ENCODE data around the gene CHD5.

The CHD5 gene

DNA sequence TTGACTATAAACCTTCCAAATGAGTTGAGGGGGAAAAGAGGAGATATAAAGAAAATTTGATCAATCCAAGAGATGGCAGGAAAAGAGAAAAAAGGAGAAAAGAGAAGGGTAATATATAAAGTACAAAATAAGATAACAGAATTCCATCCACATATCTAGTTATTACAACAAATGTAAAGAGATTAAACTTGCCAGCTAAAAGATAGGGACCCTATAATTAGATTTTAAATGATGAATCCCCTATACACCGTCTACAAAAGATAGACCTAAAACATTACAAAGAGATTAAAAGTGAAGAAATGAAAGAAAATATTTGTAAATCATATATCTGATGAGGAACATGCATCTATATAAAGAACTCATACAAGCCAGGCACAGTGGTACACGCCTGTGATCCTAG, 63.1 kb downstream of the CHD5 start:
- Histone ChIP-seq H3K9ac (ENCODE audit: low read length) (no peak overlapping the region), H4K8ac (ENCODE audit: low read depth, low read length) (no peak overlapping the region), H2BK5ac (ENCODE audit: low read depth, low read length, poor library complexity) (no peak overlapping the region), H3K4me1 (ENCODE audit: control insufficient read depth in 1 of 2, insufficient read depth in 2 of 2, low read length in 2 of 2) (no peaks in the 10 kb centered on the region), H3K27ac (ENCODE audit: low read depth, low read length) (no peak overlapping the region), H3K4ac (ENCODE audit: low read depth, low read length) (no peak overlapping the region), H2BK12ac (ENCODE audit: low read length) (no peak overlapping the region), H3K18ac (ENCODE audit: low read length) (no peak overlapping the region), H4K91ac (ENCODE audit: low read depth, low read length) (no peak overlapping the region), H3K9me3 (ENCODE audit: insufficient read depth, low read depth, low read length) (peaks cover 3% of the 10 kb centered on the region), H3K23ac (ENCODE audit: low read length) (no peak overlapping the region), H3K4me2 (ENCODE audit: low read length) (no peak overlapping the region), H2AFZ (ENCODE audit: insufficient read depth, low read length, poor library complexity) (no peak overlapping the region), H3K27me3 (ENCODE audit: insufficient read depth, low read length) (no peaks in the 10 kb centered on the region), H3K36me3 (ENCODE audit: control insufficient read depth in 1 of 2, insufficient read depth in 2 of 2, low read length in 2 of 2) (no peaks in the 10 kb centered on the region), H3K4me3 (ENCODE audit: low read depth, low read length) (no peak overlapping the region), H4K12ac (ENCODE audit: low read depth, low read length) (no peak overlapping the region), H3K79me1 (ENCODE audit: low read length) (no peaks in the 10 kb centered on the region), H3K14ac (ENCODE audit: low read length) (no peak overlapping the region), H2AK5ac (ENCODE audit: low read length) (no peak overlapping the region), H3K79me2 (ENCODE audit: control insufficient read depth, insufficient read depth, low read length, poor library complexity) (no peaks in the 10 kb centered on the region), H2BK120ac (ENCODE audit: insufficient read depth, low read length, poor library complexity) (no peak overlapping the region)
- no CpG with 5 or more reads among the region's 2 CpGs for WGBS (ENCODE audit: extremely low coverage, insufficient coverage, insufficient read length)
- DNase-seq: no peak

DNA sequence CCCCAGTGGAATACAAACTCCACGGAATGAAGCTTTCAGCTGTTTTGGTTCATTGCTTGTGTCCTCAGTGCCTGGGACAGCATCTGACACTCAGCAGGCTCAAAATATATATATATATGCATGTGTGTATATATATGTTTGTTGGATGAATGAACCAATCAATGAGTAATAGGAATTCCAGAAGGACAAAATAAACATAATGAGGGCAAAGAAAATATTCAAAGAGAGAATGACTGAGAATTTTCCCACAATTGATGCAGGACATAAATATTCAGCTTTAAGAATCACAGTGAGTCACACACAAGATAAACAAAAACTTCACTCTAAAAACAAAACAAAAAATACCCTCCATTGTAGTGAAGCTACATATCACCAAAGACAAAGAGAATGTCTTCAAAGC, 64.0 kb downstream of the CHD5 start:
- Histone ChIP-seq H3K36me3 (ENCODE audit: control insufficient read depth in 1 of 2, insufficient read depth in 2 of 2, low read length in 2 of 2) (no peaks in the 10 kb centered on the region), H3K14ac (ENCODE audit: low read length) (no peak overlapping the region), H2BK5ac (ENCODE audit: low read depth, low read length, poor library complexity) (no peak overlapping the region), H4K12ac (ENCODE audit: low read depth, low read length) (no peak overlapping the region), H3K27me3 (ENCODE audit: insufficient read depth, low read length) (no peaks in the 10 kb centered on the region), H3K4me1 (ENCODE audit: control insufficient read depth in 1 of 2, insufficient read depth in 2 of 2, low read length in 2 of 2) (no peaks in the 10 kb centered on the region), H3K4me3 (ENCODE audit: low read depth, low read length) (no peak overlapping the region), H3K79me2 (ENCODE audit: control insufficient read depth, insufficient read depth, low read length, poor library complexity) (no peaks in the 10 kb centered on the region), H4K8ac (ENCODE audit: low read depth, low read length) (no peak overlapping the region), H3K18ac (ENCODE audit: low read length) (no peak overlapping the region), H2BK12ac (ENCODE audit: low read length) (no peak overlapping the region), H3K9me3 (ENCODE audit: insufficient read depth, low read depth, low read length) (peaks cover 6% of the 10 kb centered on the region), H3K4me2 (ENCODE audit: low read length) (no peak overlapping the region), H3K27ac (ENCODE audit: low read depth, low read length) (no peak overlapping the region), H4K91ac (ENCODE audit: low read depth, low read length) (no peak overlapping the region), H3K23ac (ENCODE audit: low read length) (no peak overlapping the region), H2BK120ac (ENCODE audit: insufficient read depth, low read length, poor library complexity) (no peak overlapping the region), H3K79me1 (ENCODE audit: low read length) (no peaks in the 10 kb centered on the region), H3K4ac (ENCODE audit: low read depth, low read length) (no peak overlapping the region), H2AFZ (ENCODE audit: insufficient read depth, low read length, poor library complexity) (no peak overlapping the region), H3K9ac (ENCODE audit: low read length) (no peak overlapping the region), H2AK5ac (ENCODE audit: low read length) (no peak overlapping the region)
- no peak for DNase-seq
- WGBS (ENCODE audit: extremely low coverage, insufficient coverage, insufficient read length): no CpG with 5 or more reads among the region's 1 CpG

DNA sequence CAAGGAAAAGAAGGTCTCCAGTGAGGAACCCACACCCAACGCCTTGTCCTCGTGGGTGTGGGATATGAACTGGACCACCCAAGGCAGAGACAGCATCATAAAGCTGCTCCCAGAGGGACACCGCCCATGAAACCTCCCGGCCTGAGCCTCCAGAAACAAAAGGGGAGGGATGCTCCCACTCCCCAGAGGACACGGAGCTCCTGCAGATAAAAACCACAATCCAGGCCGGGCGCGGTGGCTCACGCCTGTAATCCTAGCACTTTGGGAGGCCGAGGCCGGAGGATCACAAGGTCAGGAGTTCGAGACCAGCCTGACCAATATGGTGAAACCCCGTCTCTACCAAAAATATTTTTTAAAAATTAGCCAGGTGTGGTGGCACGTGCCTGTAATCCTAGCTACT, 66.4 kb downstream of the CHD5 start:
- no peak for DNase-seq
- Histone ChIP-seq H3K23ac (ENCODE audit: low read length) (no peak overlapping the region), H4K91ac (ENCODE audit: low read depth, low read length) (no peak overlapping the region), H2AFZ (ENCODE audit: insufficient read depth, low read length, poor library complexity) (no peak overlapping the region), H3K9ac (ENCODE audit: low read length) (no peak overlapping the region), H2BK5ac (ENCODE audit: low read depth, low read length, poor library complexity) (no peak overlapping the region), H3K4me1 (ENCODE audit: control insufficient read depth in 1 of 2, insufficient read depth in 2 of 2, low read length in 2 of 2) (no peaks in the 10 kb centered on the region), H4K8ac (ENCODE audit: low read depth, low read length) (no peak overlapping the region), H3K4me3 (ENCODE audit: low read depth, low read length) (no peak overlapping the region), H3K79me2 (ENCODE audit: control insufficient read depth, insufficient read depth, low read length, poor library complexity) (no peaks in the 10 kb centered on the region), H3K9me3 (ENCODE audit: insufficient read depth, low read depth, low read length) (peaks cover 5% of the 10 kb centered on the region), H3K14ac (ENCODE audit: low read length) (no peak overlapping the region), H3K36me3 (ENCODE audit: control insufficient read depth in 1 of 2, insufficient read depth in 2 of 2, low read length in 2 of 2) (no peaks in the 10 kb centered on the region), H2BK12ac (ENCODE audit: low read length) (no peak overlapping the region), H3K4ac (ENCODE audit: low read depth, low read length) (no peak overlapping the region), H3K27ac (ENCODE audit: low read depth, low read length) (no peak overlapping the region), H3K4me2 (ENCODE audit: low read length) (no peak overlapping the region), H4K12ac (ENCODE audit: low read depth, low read length) (no peak overlapping the region), H2AK5ac (ENCODE audit: low read length) (no peak overlapping the region), H3K18ac (ENCODE audit: low read length) (no peak overlapping the region), H3K79me1 (ENCODE audit: low read length) (no peaks in the 10 kb centered on the region), H3K27me3 (ENCODE audit: insufficient read depth, low read length) (no peaks in the 10 kb centered on the region), H2BK120ac (ENCODE audit: insufficient read depth, low read length, poor library complexity) (no peak overlapping the region)
- WGBS (ENCODE audit: extremely low coverage, insufficient coverage, insufficient read length): no CpG with 5 or more reads among the region's 14 CpGs

DNA sequence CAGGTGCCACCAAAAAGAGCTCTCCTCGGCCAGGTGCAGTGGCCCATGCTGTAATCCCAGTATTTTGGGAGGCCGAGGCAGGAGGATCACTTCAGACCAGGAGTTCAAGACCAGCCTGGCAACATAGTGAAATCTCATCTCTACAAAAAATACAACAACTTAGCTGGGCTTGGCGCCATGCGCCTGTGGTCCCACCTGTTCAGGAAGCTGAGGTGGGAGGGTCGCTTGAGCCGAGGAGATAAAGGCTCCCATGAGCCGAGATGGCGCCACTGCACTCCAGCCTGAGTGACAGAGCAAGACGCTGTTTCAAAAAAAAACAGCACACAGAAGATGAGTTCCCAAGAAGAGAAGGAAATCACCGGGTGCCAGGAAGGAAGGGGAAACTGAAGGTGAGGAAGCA, 67.0 kb downstream of the CHD5 start:
- no CpG with 5 or more reads among the region's 10 CpGs for WGBS (ENCODE audit: extremely low coverage, insufficient coverage, insufficient read length)
- DNase-seq: no peak

More for the DNA sequence above, 67.0 kb downstream of the CHD5 start:
- no peak overlapping the region for H3K4me3 ChIP-seq (ENCODE audit: low read depth, low read length)
- peaks cover 5% of the 10 kb centered on the region for H3K9me3 ChIP-seq (ENCODE audit: insufficient read depth, low read depth, low read length)
- H3K27me3 ChIP-seq (ENCODE audit: insufficient read depth, low read length): no peaks in the 10 kb centered on the region
- no peak overlapping the region for H3K23ac ChIP-seq (ENCODE audit: low read length)
- H3K4me1 ChIP-seq (ENCODE audit: control insufficient read depth in 1 of 2, insufficient read depth in 2 of 2, low read length in 2 of 2): no peaks in the 10 kb centered on the region
- H3K79me2 ChIP-seq (ENCODE audit: control insufficient read depth, insufficient read depth, low read length, poor library complexity): no peaks in the 10 kb centered on the region
- no peak overlapping the region for H3K4ac ChIP-seq (ENCODE audit: low read depth, low read length)
- no peak overlapping the region for H2AFZ ChIP-seq (ENCODE audit: insufficient read depth, low read length, poor library complexity)
- H2AK5ac ChIP-seq (ENCODE audit: low read length): no peak overlapping the region
- H4K12ac ChIP-seq (ENCODE audit: low read depth, low read length): no peak overlapping the region
- H3K27ac ChIP-seq (ENCODE audit: low read depth, low read length): no peak overlapping the region
- no peak overlapping the region for H3K18ac ChIP-seq (ENCODE audit: low read length)
- H3K14ac ChIP-seq (ENCODE audit: low read length): no peak overlapping the region
- no peak overlapping the region for H2BK5ac ChIP-seq (ENCODE audit: low read depth, low read length, poor library complexity)
- no peak overlapping the region for H3K9ac ChIP-seq (ENCODE audit: low read length)
- H2BK12ac ChIP-seq (ENCODE audit: low read length): no peak overlapping the region
- H3K4me2 ChIP-seq (ENCODE audit: low read length): no peak overlapping the region
- H2BK120ac ChIP-seq (ENCODE audit: insufficient read depth, low read length, poor library complexity): no peak overlapping the region
- no peak overlapping the region for H4K91ac ChIP-seq (ENCODE audit: low read depth, low read length)
- no peaks in the 10 kb centered on the region for H3K79me1 ChIP-seq (ENCODE audit: low read length)
- H3K36me3 ChIP-seq (ENCODE audit: control insufficient read depth in 1 of 2, insufficient read depth in 2 of 2, low read length in 2 of 2): no peaks in the 10 kb centered on the region
- no peak overlapping the region for H4K8ac ChIP-seq (ENCODE audit: low read depth, low read length)

Measured in trophoblast cell (in vitro differentiated cells and primary cell).